Measurements from ENCODE around the gene SKIC8. TPM values are rescaled to one million over a fixed set of nuclear protein-coding genes. Genes with fewer than 3 reads are reported as not detected.

SKIC8 gene
- total RNA-seq, 1 donor from 2014 or later: 49.0 TPM

DNA sequence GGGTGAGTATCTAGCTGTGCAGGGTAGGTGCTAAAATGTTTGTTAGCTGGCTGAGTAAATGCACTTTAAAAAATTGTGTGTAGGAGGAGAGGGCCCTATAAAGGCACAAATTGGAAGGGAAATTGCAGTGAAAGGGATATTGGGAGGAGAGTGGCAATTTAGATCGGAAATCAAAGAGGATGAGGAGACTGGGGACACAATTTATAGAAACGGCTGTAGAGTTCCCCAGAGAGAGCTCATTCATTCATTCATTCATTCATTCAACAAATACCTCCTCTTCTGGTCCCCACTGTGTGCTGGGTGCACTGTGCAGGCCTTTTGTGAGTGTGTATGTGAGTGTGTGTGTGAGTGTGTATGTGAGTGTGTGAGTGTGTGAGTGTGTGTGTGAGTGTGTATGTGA lies 32.6 kb downstream of the SKIC8 start:
- no peak for FAIRE-seq
- DNase-seq (ENCODE audit: low read depth): no peak
- H3K27me3 ChIP-seq (ENCODE audit: control insufficient read depth, insufficient read depth, low read length): no peaks in the 10 kb centered on the region
- peaks cover 2% of the 10 kb centered on the region for H3K36me3 ChIP-seq (ENCODE audit: control insufficient read depth, insufficient read depth, low read length)
- TF ChIP-seq, protein P1, sequence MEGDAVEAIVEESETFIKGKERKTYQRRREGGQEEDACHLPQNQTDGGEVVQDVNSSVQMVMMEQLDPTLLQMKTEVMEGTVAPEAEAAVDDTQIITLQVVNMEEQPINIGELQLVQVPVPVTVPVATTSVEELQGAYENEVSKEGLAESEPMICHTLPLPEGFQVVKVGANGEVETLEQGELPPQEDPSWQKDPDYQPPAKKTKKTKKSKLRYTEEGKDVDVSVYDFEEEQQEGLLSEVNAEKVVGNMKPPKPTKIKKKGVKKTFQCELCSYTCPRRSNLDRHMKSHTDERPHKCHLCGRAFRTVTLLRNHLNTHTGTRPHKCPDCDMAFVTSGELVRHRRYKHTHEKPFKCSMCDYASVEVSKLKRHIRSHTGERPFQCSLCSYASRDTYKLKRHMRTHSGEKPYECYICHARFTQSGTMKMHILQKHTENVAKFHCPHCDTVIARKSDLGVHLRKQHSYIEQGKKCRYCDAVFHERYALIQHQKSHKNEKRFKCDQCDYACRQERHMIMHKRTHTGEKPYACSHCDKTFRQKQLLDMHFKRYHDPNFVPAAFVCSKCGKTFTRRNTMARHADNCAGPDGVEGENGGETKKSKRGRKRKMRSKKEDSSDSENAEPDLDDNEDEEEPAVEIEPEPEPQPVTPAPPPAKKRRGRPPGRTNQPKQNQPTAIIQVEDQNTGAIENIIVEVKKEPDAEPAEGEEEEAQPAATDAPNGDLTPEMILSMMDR (IDR thresholded peaks at IDR 0.05; ENCODE audit: insufficient read depth, low read length, severe bottlenecking): no peak
- no peak overlapping the region for H3K4me3 ChIP-seq (ENCODE audit: low read depth, low read length)

DNA sequence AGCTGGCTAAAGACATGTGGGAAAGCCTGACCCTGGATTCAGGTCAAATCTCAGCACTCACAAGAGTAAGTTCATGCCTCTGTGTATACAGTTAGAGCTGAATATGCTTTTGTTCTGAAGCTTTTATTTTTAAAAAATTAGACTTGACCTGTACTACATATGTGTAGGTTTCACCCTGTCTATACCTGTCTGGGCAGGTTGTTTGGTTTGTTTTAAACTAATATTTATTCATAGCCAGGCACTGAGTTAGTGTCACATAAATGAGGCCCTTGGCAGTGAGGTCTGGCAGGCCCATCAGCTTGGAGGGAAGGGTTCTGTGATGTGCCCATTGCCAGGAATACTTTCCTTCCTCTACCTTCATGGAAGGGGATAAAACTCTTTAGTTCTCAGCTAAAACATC lies 33.2 kb downstream of the SKIC8 start:
- no peaks in the 10 kb centered on the region for H3K27me3 ChIP-seq (ENCODE audit: control insufficient read depth, insufficient read depth, low read length)
- peaks cover 1% of the 10 kb centered on the region for H3K36me3 ChIP-seq (ENCODE audit: control insufficient read depth, insufficient read depth, low read length)
- FAIRE-seq (no peak), DNase-seq (ENCODE audit: low read depth) (peak; percentile 79)
- TF ChIP-seq, protein P1 (IDR thresholded peaks at IDR 0.05; ENCODE audit: insufficient read depth, low read length, severe bottlenecking): no peak
- H3K4me3 ChIP-seq (ENCODE audit: low read depth, low read length): no peak overlapping the region

DNA sequence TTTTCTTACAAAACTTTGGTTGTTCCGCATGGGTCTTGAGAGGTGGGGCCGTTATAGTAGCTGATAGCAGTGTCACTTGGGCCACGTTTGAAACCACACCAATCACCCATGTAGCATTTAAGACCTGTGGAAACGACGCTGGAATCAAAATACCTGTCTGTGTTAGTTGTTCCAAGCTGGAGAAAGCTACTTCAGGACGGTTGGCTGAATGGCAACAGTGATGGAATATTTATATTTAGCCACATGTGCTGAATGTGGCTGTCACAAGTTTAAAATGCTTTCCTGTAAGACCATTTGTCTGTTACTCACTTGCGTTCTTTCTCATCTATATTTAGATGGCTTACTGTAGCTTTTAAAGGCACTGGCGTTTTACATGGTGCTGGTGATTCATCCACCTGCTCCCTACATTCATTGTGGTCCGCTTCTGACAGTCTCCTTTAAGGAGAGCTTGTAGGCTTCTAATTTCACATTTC lies 33.6 kb downstream of the SKIC8 start:
- TF ChIP-seq, protein P1 (IDR thresholded peaks at IDR 0.05; ENCODE audit: insufficient read depth, low read length, severe bottlenecking): no peak
- DNase-seq (ENCODE audit: low read depth) (peak; percentile 93), FAIRE-seq (no peak)
- Histone ChIP-seq H3K27me3 (ENCODE audit: control insufficient read depth, insufficient read depth, low read length) (no peaks in the 10 kb centered on the region), H3K36me3 (ENCODE audit: control insufficient read depth, insufficient read depth, low read length) (no peaks in the 10 kb centered on the region), H3K4me3 (ENCODE audit: low read depth, low read length) (no peak overlapping the region)

DNA sequence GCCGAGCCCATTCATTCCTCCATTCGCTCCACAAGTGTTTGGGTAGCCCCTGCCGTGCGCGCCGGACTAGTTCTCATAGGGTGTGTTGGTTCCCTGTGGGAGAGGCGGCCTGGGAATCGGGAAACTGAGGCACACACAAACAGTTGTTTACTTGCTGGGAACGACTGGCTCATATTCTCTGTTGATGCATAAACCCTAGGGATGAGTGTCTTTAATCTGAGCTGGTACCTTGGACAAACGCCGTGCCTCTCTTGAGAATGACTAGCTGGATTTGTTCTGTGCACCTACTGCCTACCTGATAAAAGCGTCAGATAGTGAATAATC lies 34.3 kb downstream of the SKIC8 start:
- Histone ChIP-seq H3K36me3 (ENCODE audit: control insufficient read depth, insufficient read depth, low read length) (no peaks in the 10 kb centered on the region), H3K4me3 (ENCODE audit: low read depth, low read length) (peak overlapping the region; percentile 54), H3K27me3 (ENCODE audit: control insufficient read depth, insufficient read depth, low read length) (no peaks in the 10 kb centered on the region)
- DNase-seq (ENCODE audit: low read depth): no peak
- TF ChIP-seq, protein P1 (IDR thresholded peaks at IDR 0.05; ENCODE audit: insufficient read depth, low read length, severe bottlenecking): no peak
- FAIRE-seq: no peak

DNA sequence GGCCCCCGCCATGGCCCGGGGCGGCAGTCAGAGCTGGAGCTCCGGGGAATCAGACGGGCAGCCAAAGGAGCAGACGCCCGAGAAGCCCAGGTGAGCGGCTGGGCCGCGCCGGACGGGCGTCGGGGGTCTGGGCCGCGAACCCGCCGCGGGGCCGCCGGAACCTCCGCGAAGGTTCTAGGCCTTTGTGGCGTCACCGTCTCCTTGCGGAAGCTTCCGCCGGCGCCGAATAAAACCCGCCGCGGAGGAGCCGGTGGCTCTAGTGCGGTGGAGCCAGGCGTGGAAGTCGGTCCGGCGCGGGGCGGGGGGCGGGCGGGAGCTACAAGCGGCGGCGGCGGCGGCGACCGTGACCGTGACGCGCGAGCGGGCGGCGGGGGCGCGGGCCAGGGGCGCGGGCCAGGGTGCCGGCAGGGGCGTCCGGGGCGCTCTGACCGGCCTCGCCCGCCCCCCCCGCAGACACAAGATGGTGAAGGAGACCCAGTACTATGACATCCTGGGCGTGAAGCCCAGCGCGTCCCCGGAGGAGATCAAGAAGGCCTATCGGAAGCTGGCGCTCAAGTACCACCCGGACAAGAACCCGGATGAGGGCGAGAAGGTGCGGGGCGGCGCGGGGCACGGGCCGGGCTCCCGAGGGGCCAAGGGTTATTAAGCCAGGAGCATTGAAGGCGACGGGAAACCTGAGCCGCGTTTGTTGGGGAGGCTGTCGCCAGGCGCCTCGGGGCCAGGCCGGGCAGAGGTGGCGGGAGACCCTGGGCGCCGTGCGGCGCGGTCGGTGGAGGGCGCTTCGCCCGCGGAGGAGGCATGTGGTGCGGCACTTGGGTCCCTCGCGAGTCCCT lies 34.9 kb downstream of the SKIC8 start, which contains the start of gene DNAJA4:
Gene DNAJA4, plus strand, starts transcription at position 259 of the 833 bp plus-strand sequence. Its CDS starts 202 bp downstream, at position 461.
- Histone ChIP-seq H3K4me3 (ENCODE audit: low read depth, low read length) (peak within 1 kb of the TSS; percentile 54), H3K36me3 (ENCODE audit: control insufficient read depth, insufficient read depth, low read length) (no peaks in the 10 kb centered on the region), H3K27me3 (ENCODE audit: control insufficient read depth, insufficient read depth, low read length) (no peaks in the 10 kb centered on the region)
- FAIRE-seq (no peak), DNase-seq (ENCODE audit: low read depth) (no peak)
- TF ChIP-seq, protein P1 (IDR thresholded peaks at IDR 0.05; ENCODE audit: insufficient read depth, low read length, severe bottlenecking): peak; percentile 37

Measured in bronchial epithelial cell (primary cell).